Measurements from ENCODE around the gene DNAH3. TPM values are rescaled to one million over a fixed set of nuclear protein-coding genes. Genes with fewer than 3 reads are reported as not detected.

DNAH3 gene
- total and polyA plus RNA-seq, 2 experiments from 2014 or later: 0.70 to 1.3 TPM

DNA sequence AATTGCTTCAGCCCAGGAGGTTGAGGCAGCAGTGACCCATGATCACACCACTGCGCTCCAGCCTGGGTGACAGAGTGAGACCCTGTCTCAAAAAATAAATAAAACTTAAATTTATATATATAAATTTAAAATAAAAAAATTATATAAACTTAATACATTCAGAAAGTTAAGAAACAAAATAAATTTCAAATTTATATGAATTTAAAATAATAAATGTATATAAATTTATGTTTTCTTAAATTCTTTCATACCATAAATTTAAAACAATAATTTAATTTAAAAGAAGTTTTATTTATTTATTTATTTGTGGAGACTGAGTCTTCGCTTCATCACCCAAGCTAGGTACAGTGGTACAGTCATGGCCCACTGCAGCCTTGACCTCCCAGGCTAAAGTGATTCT, 229.8 kb downstream of the DNAH3 start (continued):
- TF ChIP-seq ZNF462 (CRISPR knock-in tag; IDR thresholded peaks at IDR 0.05): no peak
- TF ChIP-seq JUNB (IDR thresholded peaks at IDR 0.05; ENCODE audit: unreplicated experiment): no peak
- TF ChIP-seq, protein P1, sequence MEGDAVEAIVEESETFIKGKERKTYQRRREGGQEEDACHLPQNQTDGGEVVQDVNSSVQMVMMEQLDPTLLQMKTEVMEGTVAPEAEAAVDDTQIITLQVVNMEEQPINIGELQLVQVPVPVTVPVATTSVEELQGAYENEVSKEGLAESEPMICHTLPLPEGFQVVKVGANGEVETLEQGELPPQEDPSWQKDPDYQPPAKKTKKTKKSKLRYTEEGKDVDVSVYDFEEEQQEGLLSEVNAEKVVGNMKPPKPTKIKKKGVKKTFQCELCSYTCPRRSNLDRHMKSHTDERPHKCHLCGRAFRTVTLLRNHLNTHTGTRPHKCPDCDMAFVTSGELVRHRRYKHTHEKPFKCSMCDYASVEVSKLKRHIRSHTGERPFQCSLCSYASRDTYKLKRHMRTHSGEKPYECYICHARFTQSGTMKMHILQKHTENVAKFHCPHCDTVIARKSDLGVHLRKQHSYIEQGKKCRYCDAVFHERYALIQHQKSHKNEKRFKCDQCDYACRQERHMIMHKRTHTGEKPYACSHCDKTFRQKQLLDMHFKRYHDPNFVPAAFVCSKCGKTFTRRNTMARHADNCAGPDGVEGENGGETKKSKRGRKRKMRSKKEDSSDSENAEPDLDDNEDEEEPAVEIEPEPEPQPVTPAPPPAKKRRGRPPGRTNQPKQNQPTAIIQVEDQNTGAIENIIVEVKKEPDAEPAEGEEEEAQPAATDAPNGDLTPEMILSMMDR (conservative IDR thresholded peaks at IDR 0.05; ENCODE audit: low read depth in 2 of 2): no peak
- no peak for TF ChIP-seq CREB1 (CRISPR knock-in tag; IDR thresholded peaks at IDR 0.05; ENCODE audit: low read depth)

GRCh38 chr16:20920091-20920490, 230.6 kb downstream of the DNAH3 start:
- no peaks in the 10 kb centered on the region for H3K79me2 ChIP-seq (replicated peaks; ENCODE audit: insufficient read depth)
- H2AFZ ChIP-seq: no peak overlapping the region
- peaks cover 11% of the 10 kb centered on the region for H3K36me3 Mint-ChIP-seq (ENCODE audit: low read depth)
- no peaks in the 10 kb centered on the region for H3K36me3 ChIP-seq (ENCODE audit: insufficient read depth)
- no peak overlapping the region for H3K4me3 ChIP-seq
- H3K4me1 Mint-ChIP-seq: peaks cover 11% of the 10 kb centered on the region
- H3K27ac ChIP-seq (ENCODE audit: low read depth): no peak overlapping the region
- H3K4me2 ChIP-seq: no peak overlapping the region
- ATAC-seq (no peak), DNase-seq (ENCODE audit: low spot score) (no peak)
- peaks cover 1% of the 10 kb centered on the region for H3K27me3 Mint-ChIP-seq (ENCODE audit: insufficient read depth, low read depth, poor library complexity)
- H3K27me3 ChIP-seq (ENCODE audit: insufficient read depth): no peaks in the 10 kb centered on the region
- no peaks in the 10 kb centered on the region for H3K9me2 ChIP-seq (ENCODE audit: insufficient read depth)
- H3K4me1 ChIP-seq (ENCODE audit: insufficient read depth): peaks cover 3% of the 10 kb centered on the region; the same call in 1 of the 2 replicates
- no peaks in the 10 kb centered on the region for H4K20me1 ChIP-seq (replicated peaks; ENCODE audit: insufficient read depth)
- H3K4me3 Mint-ChIP-seq: no peak overlapping the region
- H3F3A ChIP-seq (replicated peaks; ENCODE audit: low read depth): no peaks in the 10 kb centered on the region
- H3K9me3 Mint-ChIP-seq: no peaks in the 10 kb centered on the region
- no peak overlapping the region for H3K27ac Mint-ChIP-seq
- TF ChIP-seq STAT1 (IDR thresholded peaks at IDR 0.05; ENCODE audit: unreplicated experiment): no peak
- TF ChIP-seq, protein P2, sequence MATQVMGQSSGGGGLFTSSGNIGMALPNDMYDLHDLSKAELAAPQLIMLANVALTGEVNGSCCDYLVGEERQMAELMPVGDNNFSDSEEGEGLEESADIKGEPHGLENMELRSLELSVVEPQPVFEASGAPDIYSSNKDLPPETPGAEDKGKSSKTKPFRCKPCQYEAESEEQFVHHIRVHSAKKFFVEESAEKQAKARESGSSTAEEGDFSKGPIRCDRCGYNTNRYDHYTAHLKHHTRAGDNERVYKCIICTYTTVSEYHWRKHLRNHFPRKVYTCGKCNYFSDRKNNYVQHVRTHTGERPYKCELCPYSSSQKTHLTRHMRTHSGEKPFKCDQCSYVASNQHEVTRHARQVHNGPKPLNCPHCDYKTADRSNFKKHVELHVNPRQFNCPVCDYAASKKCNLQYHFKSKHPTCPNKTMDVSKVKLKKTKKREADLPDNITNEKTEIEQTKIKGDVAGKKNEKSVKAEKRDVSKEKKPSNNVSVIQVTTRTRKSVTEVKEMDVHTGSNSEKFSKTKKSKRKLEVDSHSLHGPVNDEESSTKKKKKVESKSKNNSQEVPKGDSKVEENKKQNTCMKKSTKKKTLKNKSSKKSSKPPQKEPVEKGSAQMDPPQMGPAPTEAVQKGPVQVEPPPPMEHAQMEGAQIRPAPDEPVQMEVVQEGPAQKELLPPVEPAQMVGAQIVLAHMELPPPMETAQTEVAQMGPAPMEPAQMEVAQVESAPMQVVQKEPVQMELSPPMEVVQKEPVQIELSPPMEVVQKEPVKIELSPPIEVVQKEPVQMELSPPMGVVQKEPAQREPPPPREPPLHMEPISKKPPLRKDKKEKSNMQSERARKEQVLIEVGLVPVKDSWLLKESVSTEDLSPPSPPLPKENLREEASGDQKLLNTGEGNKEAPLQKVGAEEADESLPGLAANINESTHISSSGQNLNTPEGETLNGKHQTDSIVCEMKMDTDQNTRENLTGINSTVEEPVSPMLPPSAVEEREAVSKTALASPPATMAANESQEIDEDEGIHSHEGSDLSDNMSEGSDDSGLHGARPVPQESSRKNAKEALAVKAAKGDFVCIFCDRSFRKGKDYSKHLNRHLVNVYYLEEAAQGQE (IDR thresholded peaks at IDR 0.05; ENCODE audit: unreplicated experiment): no peak

All from GM23338 (cell line).